Ascending aorta (tissue), 2 donors: ENCODE measurements around the gene CYP46A1. TPM values are rescaled to one million over a fixed set of nuclear protein-coding genes. Genes with fewer than 3 reads are reported as not detected.

ENCODE experiments used
- DNase-seq, 2 donors: peaks; one replicate each; pipeline ENCODE4 v3.0.0-alpha.2; 2019; ENCODE audit warnings: low spot score in 2 of 2
- H3K27ac ChIP-seq, 2 donors: fragments of 200-600 bp; sonication (generic); one replicate each; pipeline ENCODE4 v1.5.1; 2016 to 2017; ENCODE audit warnings: mild to moderate bottlenecking in 1 of 2
- H3K27me3 ChIP-seq: fragments of 200-600 bp; sonication (generic); one replicate; pipeline ENCODE4 v1.5.1; 2017
- H3K36me3 ChIP-seq, 2 donors: fragments of 200-600 bp; sonication (generic); one replicate each; pipeline ENCODE4 v1.5.1; 2016
- H3K4me1 ChIP-seq, 2 donors: fragments of 200-600 bp; sonication (generic); one replicate each; pipeline ENCODE4 v1.5.1; 2016 to 2017; ENCODE audit warnings: mild to moderate bottlenecking in 1 of 2
- H3K4me3 ChIP-seq, 2 donors: fragments of 200-600 bp; sonication (generic); one replicate each; pipeline ENCODE4 v1.5.1; 2016 to 2017; ENCODE audit warnings: mild to moderate bottlenecking in 1 of 2
- H3K9me3 ChIP-seq, 2 donors: fragments of 200-600 bp; sonication (generic); one replicate each; pipeline ENCODE4 v1.5.1; 2016
- intact Hi-C: fragments of 100-400 bp; cut with DNase I; formaldehyde crosslinking; loops from one replicate; pipeline ENCODE4 v1.15.1; 2023
- total RNA-seq: library from RNA; depleted of rRNA; stranded (reverse); fragments of >200 nt; gene quantifications from one replicate; pipeline ENCODE4 v1.1.0, GENCODE V29; 2016
- TF ChIP-seq, protein P1 (sequence below), 3 experiments: fragments of 200-600 bp in 2 of 3; fragments of 450-650 bp in 1 of 3; sonication (generic) in 2 of 3; IDR thresholded peaks; one replicate each; pipeline ENCODE4 v1.5.1; 2016 to 2019; ENCODE audit warnings: antibody characterized with exemption in 3 of 3, mild to moderate bottlenecking in 1 of 3, moderate library complexity in 1 of 3

Gene CYP46A1
- total RNA-seq, 1 donor from 2014 or later = not detected

- Histone ChIP-seq H3K36me3 (no peaks in the 10 kb centered on the region), H3K4me1 (no peaks in the 10 kb centered on the region), H3K27me3 (no peaks in the 10 kb centered on the region), H3K27ac (no peak overlapping the region), H3K4me3 (no peak overlapping the region), H3K9me3 (peaks cover 0 to 9% of the 10 kb centered on the region in 2 donors)
- TF ChIP-seq, protein P1, sequence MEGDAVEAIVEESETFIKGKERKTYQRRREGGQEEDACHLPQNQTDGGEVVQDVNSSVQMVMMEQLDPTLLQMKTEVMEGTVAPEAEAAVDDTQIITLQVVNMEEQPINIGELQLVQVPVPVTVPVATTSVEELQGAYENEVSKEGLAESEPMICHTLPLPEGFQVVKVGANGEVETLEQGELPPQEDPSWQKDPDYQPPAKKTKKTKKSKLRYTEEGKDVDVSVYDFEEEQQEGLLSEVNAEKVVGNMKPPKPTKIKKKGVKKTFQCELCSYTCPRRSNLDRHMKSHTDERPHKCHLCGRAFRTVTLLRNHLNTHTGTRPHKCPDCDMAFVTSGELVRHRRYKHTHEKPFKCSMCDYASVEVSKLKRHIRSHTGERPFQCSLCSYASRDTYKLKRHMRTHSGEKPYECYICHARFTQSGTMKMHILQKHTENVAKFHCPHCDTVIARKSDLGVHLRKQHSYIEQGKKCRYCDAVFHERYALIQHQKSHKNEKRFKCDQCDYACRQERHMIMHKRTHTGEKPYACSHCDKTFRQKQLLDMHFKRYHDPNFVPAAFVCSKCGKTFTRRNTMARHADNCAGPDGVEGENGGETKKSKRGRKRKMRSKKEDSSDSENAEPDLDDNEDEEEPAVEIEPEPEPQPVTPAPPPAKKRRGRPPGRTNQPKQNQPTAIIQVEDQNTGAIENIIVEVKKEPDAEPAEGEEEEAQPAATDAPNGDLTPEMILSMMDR (IDR thresholded peaks at IDR 0.05) = no peak
- DNase-seq = no peak
- intact Hi-C loops = no loop called here
Observed at GRCh38 chr14:99715266-99716000, 31.3 kb downstream of the CYP46A1 start.

DNA sequence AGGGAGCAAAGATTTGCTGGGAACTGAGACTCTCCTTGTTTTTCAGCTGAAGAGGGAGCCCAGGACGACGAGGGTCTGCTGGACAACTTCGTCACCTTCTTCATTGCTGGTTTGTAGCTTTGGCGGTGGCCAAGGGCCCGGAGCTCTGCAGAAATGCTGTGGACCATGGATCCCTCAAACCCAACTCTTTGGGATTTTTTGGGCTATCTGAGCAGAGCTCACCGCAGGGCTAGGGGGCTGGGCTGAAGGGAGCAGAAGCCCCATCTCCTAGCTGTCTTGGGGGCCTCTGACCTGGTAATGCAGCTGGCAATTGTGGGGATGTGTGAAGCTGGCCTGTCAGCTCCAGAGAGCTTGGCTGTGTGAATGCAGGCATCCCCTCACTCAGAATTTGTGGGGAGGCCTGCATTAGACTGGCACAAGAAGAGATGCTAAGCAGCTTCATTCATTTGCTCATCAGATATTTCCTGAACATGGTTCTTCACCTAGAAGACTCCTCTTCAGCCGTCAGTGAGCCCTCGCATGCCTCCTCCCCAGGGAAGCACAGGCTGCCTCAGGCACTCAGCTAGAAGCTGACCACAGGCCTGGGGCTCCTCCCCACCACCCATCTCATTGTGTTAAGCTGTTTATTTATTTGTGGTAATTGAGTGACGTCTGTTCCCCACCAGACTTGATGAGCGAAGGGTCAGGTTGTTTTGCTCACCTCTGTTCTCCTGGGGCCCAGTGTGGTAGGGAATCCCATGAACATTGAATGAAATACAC is 32.2 kb downstream of the CYP46A1 start:
- H3K4me3 ChIP-seq = no peak overlapping the region
- intact Hi-C loops = no loop called here
- no peak for DNase-seq

DNA sequence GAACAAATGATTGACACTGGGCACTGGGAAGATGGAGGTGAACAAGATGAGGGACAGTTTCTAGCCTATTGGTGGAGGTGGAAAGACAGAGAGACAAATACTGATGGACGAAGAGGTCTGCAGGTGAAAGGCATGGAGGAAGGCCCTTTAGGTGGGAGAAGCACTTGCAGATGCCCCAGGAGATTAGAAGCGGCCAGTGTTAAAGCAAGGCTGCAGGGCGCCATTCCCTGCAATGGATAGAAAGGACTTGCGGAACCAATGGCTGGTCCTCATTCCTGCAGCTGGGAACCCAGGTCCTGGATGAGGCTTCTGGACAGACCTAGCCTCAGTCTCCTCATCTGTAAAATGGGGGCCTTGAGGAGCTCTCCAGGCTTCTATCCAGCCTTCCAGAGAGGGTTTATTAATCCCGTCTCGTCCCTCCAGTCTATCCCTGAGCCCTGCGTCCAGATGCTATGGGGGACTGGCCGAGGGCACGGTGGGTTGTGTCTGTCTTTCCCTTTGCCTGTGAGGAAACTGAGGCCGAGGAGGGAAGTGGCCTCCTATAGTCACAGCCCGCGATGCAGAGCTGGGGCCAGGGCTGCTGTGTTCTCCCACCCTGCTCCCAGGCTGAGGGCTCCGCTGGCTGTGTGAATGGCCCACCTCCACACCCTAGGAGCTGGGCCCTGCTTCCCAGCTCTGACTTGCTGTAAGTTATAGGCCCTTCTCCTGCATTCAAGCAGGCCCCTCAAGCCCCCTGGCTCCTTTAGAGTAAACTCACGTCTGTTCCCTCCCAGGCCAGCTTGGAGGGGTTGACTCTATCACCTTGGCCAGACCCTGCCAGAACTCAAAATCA is 33.0 kb downstream of the CYP46A1 start:
- Histone ChIP-seq H3K27me3 (no peaks in the 10 kb centered on the region), H3K4me3 (no peak overlapping the region), H3K4me1 (no peaks in the 10 kb centered on the region), H3K9me3 (peaks cover 0 to 9% of the 10 kb centered on the region in 2 donors), H3K36me3 (no peaks in the 10 kb centered on the region), H3K27ac (no peak overlapping the region)
- intact Hi-C loops = no loop called here
- TF ChIP-seq, protein P1 (IDR thresholded peaks at IDR 0.05) = no peak
- no peak for DNase-seq

More for the DNA sequence above, 32.2 kb downstream of the CYP46A1 start:
- TF ChIP-seq, protein P1 (IDR thresholded peaks at IDR 0.05) = no peak
- no peaks in the 10 kb centered on the region for H3K36me3 ChIP-seq
- peaks cover 0 to 9% of the 10 kb centered on the region in 2 donors for H3K9me3 ChIP-seq
- H3K27ac ChIP-seq = no peak overlapping the region
- no peaks in the 10 kb centered on the region for H3K27me3 ChIP-seq
- no peaks in the 10 kb centered on the region for H3K4me1 ChIP-seq

DNA sequence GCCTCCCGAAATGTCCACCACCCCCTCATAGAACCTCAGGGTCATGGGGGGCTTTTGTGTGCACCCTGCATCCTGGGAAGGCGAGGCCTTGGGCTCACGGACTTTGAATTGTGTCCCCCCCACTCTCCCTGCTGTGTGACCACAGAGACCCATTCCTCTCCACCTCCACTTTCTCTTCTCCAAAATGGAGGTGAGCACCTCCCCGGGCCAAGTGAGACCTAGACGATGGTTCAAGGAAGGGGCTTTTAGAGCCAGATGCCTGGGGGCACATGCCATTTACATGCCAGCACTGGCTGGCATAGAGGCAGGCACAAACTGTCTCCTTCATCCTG is 33.5 kb downstream of the CYP46A1 start:
- no peaks in the 10 kb centered on the region for H3K36me3 ChIP-seq
- no peak for DNase-seq
- intact Hi-C loops = no loop called here

More for the DNA sequence above, 33.5 kb downstream of the CYP46A1 start:
- H3K27ac ChIP-seq = no peak overlapping the region
- peaks cover 0 to 4% of the 10 kb centered on the region in 2 donors for H3K9me3 ChIP-seq
- no peak overlapping the region for H3K4me3 ChIP-seq
- no peaks in the 10 kb centered on the region for H3K27me3 ChIP-seq
- TF ChIP-seq, protein P1 (IDR thresholded peaks at IDR 0.05) = no peak
- H3K4me1 ChIP-seq = no peaks in the 10 kb centered on the region
